Astrocyte of the spinal cord (primary cell): ENCODE results near the gene FAM13C.

Experiments used
- DNase-seq: peaks from one replicate; pipeline ENCODE4 v3.0.0; 2011; ENCODE audit warnings: low read depth, low spot score
- H3K4me3 ChIP-seq: 2 replicates; pipeline ENCODE4 v1.5.1; 2011; ENCODE audit warnings: low read depth, mild to moderate bottlenecking, low read length, moderate library complexity
- CTCF ChIP-seq: IDR thresholded peaks from 2 replicates; pipeline ENCODE4 v1.5.1; 2012; ENCODE audit warnings: low read depth, mild to moderate bottlenecking, low read length, inconsistent platforms
- in situ Hi-C: cut with HindIII; loops from 2 replicates; pipeline ENCODE4 v1.10.0; 2017; ENCODE audit warnings: low sequenced_read_pairs

FAM13C gene

GRCh38 chr10:59206204-59206720 is 156.1 kb downstream of the FAM13C start:
- no peak for TF ChIP-seq CTCF
- in situ Hi-C loops = no loop called here
- no peak for DNase-seq
- no peak overlapping the region for H3K4me3 ChIP-seq
